T-helper 2 cell treated with Interferon-gamma antibody and Interleukin-4, amounts not matched to agents 5 μg/mL and 100 μg/mL, for 36 hours (primary cell): ENCODE results near the gene DLG5.

ENCODE experiments used
- DNase-seq: peaks from one replicate; pipeline ENCODE4 v3.0.0; 2021; ENCODE audit warnings: low spot score
- H3K27ac Mint-ChIP-seq: one replicate; pipeline ENCODE4 v1.8.0; 2021; ENCODE audit warnings: mild to moderate bottlenecking, mixed read lengths
- H3K27me3 Mint-ChIP-seq: one replicate; pipeline ENCODE4 v1.8.0; 2021; ENCODE audit warnings: low read depth, mixed read lengths
- H3K36me3 Mint-ChIP-seq: one replicate; pipeline ENCODE4 v1.8.0; 2021; ENCODE audit warnings: low read depth, mixed read lengths
- H3K4me1 Mint-ChIP-seq: one replicate; pipeline ENCODE4 v1.8.0; 2021; ENCODE audit warnings: low read depth, mixed read lengths
- H3K4me3 Mint-ChIP-seq: one replicate; pipeline ENCODE4 v1.8.0; 2022; ENCODE audit warnings: mild to moderate bottlenecking, moderate library complexity, mixed read lengths
- H3K9me3 Mint-ChIP-seq: one replicate; pipeline ENCODE4 v1.8.0; 2021; ENCODE audit warnings: mixed read lengths

Gene DLG5

GRCh38 chr10:77926566-77927401, at the start of gene DLG5:
Gene DLG5, minus strand, starts transcription at chr10:77926755. Its CDS starts 235 bp downstream, at chr10:77926520.
- peak; percentile 22 for DNase-seq
- H3K36me3 Mint-ChIP-seq, result peaks cover 2% of the 10 kb centered on the region
- H3K9me3 Mint-ChIP-seq, result no peaks in the 10 kb centered on the region
- H3K27me3 Mint-ChIP-seq, result peaks cover 49% of the 10 kb centered on the region
- peak within 1 kb of the TSS; percentile 80 for H3K4me3 Mint-ChIP-seq
- no peak within 1 kb of the TSS for H3K27ac Mint-ChIP-seq
- H3K4me1 Mint-ChIP-seq, result peaks cover 12% of the 10 kb centered on the region

- H3K4me1 Mint-ChIP-seq, result peaks cover 12% of the 10 kb centered on the region
Observed at GRCh38 chr10:77975086-77975666, 48.6 kb upstream of the DLG5 start.

GRCh38 chr10:77974396-77975074, 48.0 kb upstream of the DLG5 start:
- no peak overlapping the region for H3K4me3 Mint-ChIP-seq
- H3K36me3 Mint-ChIP-seq, result peaks cover 24% of the 10 kb centered on the region
- peaks cover 12% of the 10 kb centered on the region for H3K4me1 Mint-ChIP-seq
- no peak for DNase-seq
- no peaks in the 10 kb centered on the region for H3K9me3 Mint-ChIP-seq
- no peak overlapping the region for H3K27ac Mint-ChIP-seq
- no peaks in the 10 kb centered on the region for H3K27me3 Mint-ChIP-seq

More at GRCh38 chr10:77975086-77975666, 48.6 kb upstream of the DLG5 start:
- no peaks in the 10 kb centered on the region for H3K9me3 Mint-ChIP-seq
- no peak overlapping the region for H3K4me3 Mint-ChIP-seq
- H3K27ac Mint-ChIP-seq, result no peak overlapping the region
- no peaks in the 10 kb centered on the region for H3K27me3 Mint-ChIP-seq
- DNase-seq, result no peak
- H3K36me3 Mint-ChIP-seq, result peaks cover 31% of the 10 kb centered on the region

GRCh38 chr10:77973276-77973675, 46.7 kb upstream of the DLG5 start:
- no peak overlapping the region for H3K4me3 Mint-ChIP-seq
- DNase-seq, result no peak
- peaks cover 25% of the 10 kb centered on the region for H3K36me3 Mint-ChIP-seq
- H3K9me3 Mint-ChIP-seq, result no peaks in the 10 kb centered on the region
- peaks cover 12% of the 10 kb centered on the region for H3K4me1 Mint-ChIP-seq
- no peaks in the 10 kb centered on the region for H3K27me3 Mint-ChIP-seq
- H3K27ac Mint-ChIP-seq, result no peak overlapping the region

GRCh38 chr10:77972148-77972547, 45.6 kb upstream of the DLG5 start:
- peak overlapping the region; percentile 43 for H3K27ac Mint-ChIP-seq
- DNase-seq, result no peak
- H3K27me3 Mint-ChIP-seq, result no peaks in the 10 kb centered on the region
- H3K4me1 Mint-ChIP-seq, result peaks cover 12% of the 10 kb centered on the region
- no peak overlapping the region for H3K4me3 Mint-ChIP-seq
- H3K36me3 Mint-ChIP-seq, result peaks cover 13% of the 10 kb centered on the region
- no peaks in the 10 kb centered on the region for H3K9me3 Mint-ChIP-seq

- H3K27ac Mint-ChIP-seq, result no peak overlapping the region
- no peak for DNase-seq
- peaks cover 12% of the 10 kb centered on the region for H3K4me1 Mint-ChIP-seq
- no peak overlapping the region for H3K4me3 Mint-ChIP-seq
- peaks cover 11% of the 10 kb centered on the region for H3K36me3 Mint-ChIP-seq
- H3K27me3 Mint-ChIP-seq, result no peaks in the 10 kb centered on the region
- no peaks in the 10 kb centered on the region for H3K9me3 Mint-ChIP-seq
Observed at GRCh38 chr10:77971804-77972144, 45.2 kb upstream of the DLG5 start.

GRCh38 chr10:77970869-77971803, 44.6 kb upstream of the DLG5 start:
- Mint-ChIP-seq H3K27me3 (no peaks in the 10 kb centered on the region), H3K4me1 (peaks cover 12% of the 10 kb centered on the region), H3K4me3 (peak overlapping the region; percentile 29), H3K27ac (peak overlapping the region; percentile 21), H3K36me3 (peaks cover 8% of the 10 kb centered on the region), H3K9me3 (no peaks in the 10 kb centered on the region)
- DNase-seq, result peak; percentile 32

- Mint-ChIP-seq H3K27me3 (no peaks in the 10 kb centered on the region), H3K4me1 (peaks cover 12% of the 10 kb centered on the region), H3K27ac (no peak overlapping the region), H3K36me3 (peaks cover 6% of the 10 kb centered on the region), H3K9me3 (peaks cover 8% of the 10 kb centered on the region), H3K4me3 (no peak overlapping the region)
- no peak for DNase-seq
Observed at GRCh38 chr10:77969114-77969513, 42.6 kb upstream of the DLG5 start.

- peaks cover 11% of the 10 kb centered on the region for H3K9me3 Mint-ChIP-seq
- no peak overlapping the region for H3K27ac Mint-ChIP-seq
- H3K36me3 Mint-ChIP-seq, result peaks cover 6% of the 10 kb centered on the region
- peaks cover 12% of the 10 kb centered on the region for H3K4me1 Mint-ChIP-seq
- no peak overlapping the region for H3K4me3 Mint-ChIP-seq
- DNase-seq, result no peak
- H3K27me3 Mint-ChIP-seq, result no peaks in the 10 kb centered on the region
Observed at GRCh38 chr10:77967611-77968022, 41.1 kb upstream of the DLG5 start.

- Mint-ChIP-seq H3K27ac (no peak overlapping the region), H3K27me3 (no peaks in the 10 kb centered on the region), H3K4me3 (no peak overlapping the region), H3K9me3 (peaks cover 11% of the 10 kb centered on the region), H3K4me1 (no peaks in the 10 kb centered on the region), H3K36me3 (peaks cover 1% of the 10 kb centered on the region)
- DNase-seq, result no peak
Observed at GRCh38 chr10:77965294-77965693, 38.7 kb upstream of the DLG5 start.

GRCh38 chr10:77964811-77965210, 38.3 kb upstream of the DLG5 start:
- no peak for DNase-seq
- peaks cover 1% of the 10 kb centered on the region for H3K36me3 Mint-ChIP-seq
- H3K4me1 Mint-ChIP-seq, result no peaks in the 10 kb centered on the region
- peaks cover 11% of the 10 kb centered on the region for H3K9me3 Mint-ChIP-seq
- no peaks in the 10 kb centered on the region for H3K27me3 Mint-ChIP-seq
- no peak overlapping the region for H3K27ac Mint-ChIP-seq
- H3K4me3 Mint-ChIP-seq, result no peak overlapping the region

- Mint-ChIP-seq H3K27ac (no peak overlapping the region), H3K4me3 (no peak overlapping the region), H3K27me3 (no peaks in the 10 kb centered on the region), H3K4me1 (no peaks in the 10 kb centered on the region), H3K9me3 (peaks cover 11% of the 10 kb centered on the region), H3K36me3 (no peaks in the 10 kb centered on the region)
- no peak for DNase-seq
Observed at GRCh38 chr10:77963901-77964300, 37.3 kb upstream of the DLG5 start.

- H3K4me3 Mint-ChIP-seq, result no peak overlapping the region
Observed at GRCh38 chr10:77962350-77963146, 36.0 kb upstream of the DLG5 start.

More at GRCh38 chr10:77962350-77963146, 36.0 kb upstream of the DLG5 start:
- no peaks in the 10 kb centered on the region for H3K4me1 Mint-ChIP-seq
- no peaks in the 10 kb centered on the region for H3K36me3 Mint-ChIP-seq
- no peak for DNase-seq
- no peaks in the 10 kb centered on the region for H3K27me3 Mint-ChIP-seq
- peaks cover 11% of the 10 kb centered on the region for H3K9me3 Mint-ChIP-seq
- H3K27ac Mint-ChIP-seq, result no peak overlapping the region
